H1 (cell line): ENCODE measurements around the gene KLF2.

Experiments
- CEBPB ChIP-seq: IDR thresholded peaks from 2 replicates; pipeline ENCODE4 v1.6.1; 2012; ENCODE audit warnings: low read depth, low read length
- CREB1 ChIP-seq: IDR thresholded peaks from 2 replicates; pipeline ENCODE4 v1.6.1; 2012; ENCODE audit warnings: inconsistent platforms
- EP300 ChIP-seq, 2 experiments: IDR thresholded peaks; 1 replicate in 1 of 2; 2 replicates in 1 of 2; pipeline ENCODE4 v1.6.1; 2011 to 2012; ENCODE audit warnings: low read depth in 2 of 2, low read length in 2 of 2, mild to moderate bottlenecking in 2 of 2, borderline replicate concordance in 1 of 2, inconsistent platforms in 1 of 2, moderate library complexity in 1 of 2
- EZH2 ChIP-seq: fragments of 200-600 bp; sonication (generic); IDR thresholded peaks from 2 replicates; pipeline ENCODE4 v1.7.1; 2012; ENCODE audit warnings: low read depth, mild to moderate bottlenecking, moderate library complexity, low read length, inconsistent platforms; ENCODE audit not compliant: severe bottlenecking
- JUND ChIP-seq: IDR thresholded peaks from 2 replicates; pipeline ENCODE4 v1.6.1; 2011; ENCODE audit warnings: mild to moderate bottlenecking, improper control_type of control experiment, low read length
- MAFK ChIP-seq: IDR thresholded peaks from 2 replicates; pipeline ENCODE4 v1.6.1; 2012; ENCODE audit warnings: low read depth, mild to moderate bottlenecking, improper control_type of control experiment, low read length
- POLR2A ChIP-seq, 2 experiments: IDR thresholded peaks; 1 replicate in 1 of 2; 2 replicates in 1 of 2; pipeline ENCODE4 v1.6.1; 2011; ENCODE audit warnings: low read depth in 2 of 2, low read length in 2 of 2, mild to moderate bottlenecking in 2 of 2; ENCODE audit errors: control extremely low read depth in 1 of 2
- POLR2AphosphoS5 ChIP-seq: IDR thresholded peaks from 2 replicates; pipeline ENCODE4 v1.6.1; 2011; ENCODE audit warnings: low read depth, low read length
- RAD21 ChIP-seq, 2 experiments: IDR thresholded peaks in 1 of 2; conservative IDR thresholded peaks in 1 of 2; 2 replicates each; pipeline ENCODE4 v1.6.1; 2011; ENCODE audit warnings: low read depth in 2 of 2, low read length in 2 of 2, improper control_type of control experiment in 1 of 2, inconsistent platforms in 1 of 2, mild to moderate bottlenecking in 1 of 2, moderate library complexity in 1 of 2
- SIN3A ChIP-seq, 2 experiments: IDR thresholded peaks in 1 of 2; conservative IDR thresholded peaks in 1 of 2; 2 replicates each; pipeline ENCODE4 v1.6.1; 2011 to 2012; ENCODE audit warnings: low read length in 2 of 2, improper control_type of control experiment in 1 of 2, low read depth in 1 of 2, mild to moderate bottlenecking in 1 of 2
- SP1 ChIP-seq: IDR thresholded peaks from 2 replicates; pipeline ENCODE4 v1.6.1; 2011; ENCODE audit warnings: low read depth, low read length
- TF ChIP-seq, protein P1 (sequence below), 3 experiments: IDR thresholded peaks; 1 replicate in 2 of 3; 2 replicates in 1 of 3; pipeline versions ENCODE4 v1.5.1 to v1.6.1; 2011; ENCODE audit warnings: low read length in 3 of 3, mild to moderate bottlenecking in 3 of 3, inconsistent platforms in 2 of 3, low read depth in 1 of 3, moderate library complexity in 1 of 3; ENCODE audit not compliant: insufficient read depth in 1 of 3; ENCODE audit errors: control extremely low read depth in 1 of 3
- TF ChIP-seq, protein P2 (sequence below): fragments of 300-600 bp; sonication (generic); IDR thresholded peaks from 2 replicates; pipeline ENCODE4 v1.7.1; 2012; ENCODE audit warnings: low read length, moderate library complexity, mild to moderate bottlenecking, inconsistent platforms; ENCODE audit not compliant: insufficient replicate concordance
- TF ChIP-seq, protein P3 (sequence below): IDR thresholded peaks from 2 replicates; pipeline ENCODE4 v1.6.1; 2011; ENCODE audit warnings: low read length, improper control_type of control experiment

DNA sequence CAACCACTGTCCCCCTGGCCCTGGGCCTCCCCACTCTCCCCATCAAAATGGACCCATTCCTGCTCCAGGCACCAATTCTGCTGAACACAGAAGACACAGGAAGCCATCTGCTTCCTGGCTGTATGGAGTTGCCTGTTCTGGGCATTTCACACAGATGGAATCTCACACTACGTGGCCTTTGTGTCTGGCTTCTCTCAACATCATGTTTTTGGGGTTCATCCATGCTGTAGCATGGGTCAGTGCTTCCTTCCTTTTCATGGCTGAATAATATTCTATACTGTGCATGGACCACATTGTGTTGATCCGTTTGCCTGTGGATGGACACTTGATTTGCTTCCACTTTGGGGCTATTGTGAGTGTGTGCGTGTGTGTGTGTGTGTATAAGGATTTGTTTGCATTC is 15.0 kb upstream of the KLF2 start:
- TF ChIP-seq, protein P1, sequence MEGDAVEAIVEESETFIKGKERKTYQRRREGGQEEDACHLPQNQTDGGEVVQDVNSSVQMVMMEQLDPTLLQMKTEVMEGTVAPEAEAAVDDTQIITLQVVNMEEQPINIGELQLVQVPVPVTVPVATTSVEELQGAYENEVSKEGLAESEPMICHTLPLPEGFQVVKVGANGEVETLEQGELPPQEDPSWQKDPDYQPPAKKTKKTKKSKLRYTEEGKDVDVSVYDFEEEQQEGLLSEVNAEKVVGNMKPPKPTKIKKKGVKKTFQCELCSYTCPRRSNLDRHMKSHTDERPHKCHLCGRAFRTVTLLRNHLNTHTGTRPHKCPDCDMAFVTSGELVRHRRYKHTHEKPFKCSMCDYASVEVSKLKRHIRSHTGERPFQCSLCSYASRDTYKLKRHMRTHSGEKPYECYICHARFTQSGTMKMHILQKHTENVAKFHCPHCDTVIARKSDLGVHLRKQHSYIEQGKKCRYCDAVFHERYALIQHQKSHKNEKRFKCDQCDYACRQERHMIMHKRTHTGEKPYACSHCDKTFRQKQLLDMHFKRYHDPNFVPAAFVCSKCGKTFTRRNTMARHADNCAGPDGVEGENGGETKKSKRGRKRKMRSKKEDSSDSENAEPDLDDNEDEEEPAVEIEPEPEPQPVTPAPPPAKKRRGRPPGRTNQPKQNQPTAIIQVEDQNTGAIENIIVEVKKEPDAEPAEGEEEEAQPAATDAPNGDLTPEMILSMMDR (IDR thresholded peaks at IDR 0.05; ENCODE audit: control extremely low read depth in 1 of 3, insufficient read depth in 1 of 3, low read depth in 1 of 3, low read length in 3 of 3): no peak
- TF ChIP-seq, protein P2, sequence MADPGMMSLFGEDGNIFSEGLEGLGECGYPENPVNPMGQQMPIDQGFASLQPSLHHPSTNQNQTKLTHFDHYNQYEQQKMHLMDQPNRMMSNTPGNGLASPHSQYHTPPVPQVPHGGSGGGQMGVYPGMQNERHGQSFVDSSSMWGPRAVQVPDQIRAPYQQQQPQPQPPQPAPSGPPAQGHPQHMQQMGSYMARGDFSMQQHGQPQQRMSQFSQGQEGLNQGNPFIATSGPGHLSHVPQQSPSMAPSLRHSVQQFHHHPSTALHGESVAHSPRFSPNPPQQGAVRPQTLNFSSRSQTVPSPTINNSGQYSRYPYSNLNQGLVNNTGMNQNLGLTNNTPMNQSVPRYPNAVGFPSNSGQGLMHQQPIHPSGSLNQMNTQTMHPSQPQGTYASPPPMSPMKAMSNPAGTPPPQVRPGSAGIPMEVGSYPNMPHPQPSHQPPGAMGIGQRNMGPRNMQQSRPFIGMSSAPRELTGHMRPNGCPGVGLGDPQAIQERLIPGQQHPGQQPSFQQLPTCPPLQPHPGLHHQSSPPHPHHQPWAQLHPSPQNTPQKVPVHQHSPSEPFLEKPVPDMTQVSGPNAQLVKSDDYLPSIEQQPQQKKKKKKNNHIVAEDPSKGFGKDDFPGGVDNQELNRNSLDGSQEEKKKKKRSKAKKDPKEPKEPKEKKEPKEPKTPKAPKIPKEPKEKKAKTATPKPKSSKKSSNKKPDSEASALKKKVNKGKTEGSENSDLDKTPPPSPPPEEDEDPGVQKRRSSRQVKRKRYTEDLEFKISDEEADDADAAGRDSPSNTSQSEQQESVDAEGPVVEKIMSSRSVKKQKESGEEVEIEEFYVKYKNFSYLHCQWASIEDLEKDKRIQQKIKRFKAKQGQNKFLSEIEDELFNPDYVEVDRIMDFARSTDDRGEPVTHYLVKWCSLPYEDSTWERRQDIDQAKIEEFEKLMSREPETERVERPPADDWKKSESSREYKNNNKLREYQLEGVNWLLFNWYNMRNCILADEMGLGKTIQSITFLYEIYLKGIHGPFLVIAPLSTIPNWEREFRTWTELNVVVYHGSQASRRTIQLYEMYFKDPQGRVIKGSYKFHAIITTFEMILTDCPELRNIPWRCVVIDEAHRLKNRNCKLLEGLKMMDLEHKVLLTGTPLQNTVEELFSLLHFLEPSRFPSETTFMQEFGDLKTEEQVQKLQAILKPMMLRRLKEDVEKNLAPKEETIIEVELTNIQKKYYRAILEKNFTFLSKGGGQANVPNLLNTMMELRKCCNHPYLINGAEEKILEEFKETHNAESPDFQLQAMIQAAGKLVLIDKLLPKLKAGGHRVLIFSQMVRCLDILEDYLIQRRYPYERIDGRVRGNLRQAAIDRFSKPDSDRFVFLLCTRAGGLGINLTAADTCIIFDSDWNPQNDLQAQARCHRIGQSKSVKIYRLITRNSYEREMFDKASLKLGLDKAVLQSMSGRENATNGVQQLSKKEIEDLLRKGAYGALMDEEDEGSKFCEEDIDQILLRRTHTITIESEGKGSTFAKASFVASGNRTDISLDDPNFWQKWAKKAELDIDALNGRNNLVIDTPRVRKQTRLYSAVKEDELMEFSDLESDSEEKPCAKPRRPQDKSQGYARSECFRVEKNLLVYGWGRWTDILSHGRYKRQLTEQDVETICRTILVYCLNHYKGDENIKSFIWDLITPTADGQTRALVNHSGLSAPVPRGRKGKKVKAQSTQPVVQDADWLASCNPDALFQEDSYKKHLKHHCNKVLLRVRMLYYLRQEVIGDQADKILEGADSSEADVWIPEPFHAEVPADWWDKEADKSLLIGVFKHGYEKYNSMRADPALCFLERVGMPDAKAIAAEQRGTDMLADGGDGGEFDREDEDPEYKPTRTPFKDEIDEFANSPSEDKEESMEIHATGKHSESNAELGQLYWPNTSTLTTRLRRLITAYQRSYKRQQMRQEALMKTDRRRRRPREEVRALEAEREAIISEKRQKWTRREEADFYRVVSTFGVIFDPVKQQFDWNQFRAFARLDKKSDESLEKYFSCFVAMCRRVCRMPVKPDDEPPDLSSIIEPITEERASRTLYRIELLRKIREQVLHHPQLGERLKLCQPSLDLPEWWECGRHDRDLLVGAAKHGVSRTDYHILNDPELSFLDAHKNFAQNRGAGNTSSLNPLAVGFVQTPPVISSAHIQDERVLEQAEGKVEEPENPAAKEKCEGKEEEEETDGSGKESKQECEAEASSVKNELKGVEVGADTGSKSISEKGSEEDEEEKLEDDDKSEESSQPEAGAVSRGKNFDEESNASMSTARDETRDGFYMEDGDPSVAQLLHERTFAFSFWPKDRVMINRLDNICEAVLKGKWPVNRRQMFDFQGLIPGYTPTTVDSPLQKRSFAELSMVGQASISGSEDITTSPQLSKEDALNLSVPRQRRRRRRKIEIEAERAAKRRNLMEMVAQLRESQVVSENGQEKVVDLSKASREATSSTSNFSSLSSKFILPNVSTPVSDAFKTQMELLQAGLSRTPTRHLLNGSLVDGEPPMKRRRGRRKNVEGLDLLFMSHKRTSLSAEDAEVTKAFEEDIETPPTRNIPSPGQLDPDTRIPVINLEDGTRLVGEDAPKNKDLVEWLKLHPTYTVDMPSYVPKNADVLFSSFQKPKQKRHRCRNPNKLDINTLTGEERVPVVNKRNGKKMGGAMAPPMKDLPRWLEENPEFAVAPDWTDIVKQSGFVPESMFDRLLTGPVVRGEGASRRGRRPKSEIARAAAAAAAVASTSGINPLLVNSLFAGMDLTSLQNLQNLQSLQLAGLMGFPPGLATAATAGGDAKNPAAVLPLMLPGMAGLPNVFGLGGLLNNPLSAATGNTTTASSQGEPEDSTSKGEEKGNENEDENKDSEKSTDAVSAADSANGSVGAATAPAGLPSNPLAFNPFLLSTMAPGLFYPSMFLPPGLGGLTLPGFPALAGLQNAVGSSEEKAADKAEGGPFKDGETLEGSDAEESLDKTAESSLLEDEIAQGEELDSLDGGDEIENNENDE: no peak
- TF ChIP-seq, protein P3, sequence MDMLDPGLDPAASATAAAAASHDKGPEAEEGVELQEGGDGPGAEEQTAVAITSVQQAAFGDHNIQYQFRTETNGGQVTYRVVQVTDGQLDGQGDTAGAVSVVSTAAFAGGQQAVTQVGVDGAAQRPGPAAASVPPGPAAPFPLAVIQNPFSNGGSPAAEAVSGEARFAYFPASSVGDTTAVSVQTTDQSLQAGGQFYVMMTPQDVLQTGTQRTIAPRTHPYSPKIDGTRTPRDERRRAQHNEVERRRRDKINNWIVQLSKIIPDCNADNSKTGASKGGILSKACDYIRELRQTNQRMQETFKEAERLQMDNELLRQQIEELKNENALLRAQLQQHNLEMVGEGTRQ: no peak
- TF ChIP-seq POLR2A (IDR thresholded peaks at IDR 0.05; ENCODE audit: control extremely low read depth in 1 of 2, low read depth in 2 of 2, low read length in 2 of 2): no peak
- no peak for TF ChIP-seq SP1
- TF ChIP-seq JUND: no peak
- TF ChIP-seq CREB1: no peak
- TF ChIP-seq EP300 (IDR thresholded peaks at IDR 0.05; ENCODE audit: borderline replicate concordance in 1 of 2, low read depth in 2 of 2, low read length in 2 of 2): no peak
- no peak for TF ChIP-seq RAD21 (IDR thresholded peaks at IDR 0.05 in 1 of 2, conservative IDR thresholded peaks at IDR 0.05 in 1 of 2; ENCODE audit: low read depth in 2 of 2, low read length in 2 of 2)
- no peak for TF ChIP-seq EZH2
- TF ChIP-seq CEBPB: no peak
- TF ChIP-seq MAFK: no peak
- TF ChIP-seq POLR2AphosphoS5: no peak
- TF ChIP-seq SIN3A (conservative IDR thresholded peaks at IDR 0.05 in 1 of 2, IDR thresholded peaks at IDR 0.05 in 1 of 2; ENCODE audit: low read depth in 1 of 2, low read length in 2 of 2): no peak
